ENCODE data around the gene ALOX12B. TPM values are rescaled to one million over a fixed set of nuclear protein-coding genes. Genes with fewer than 3 reads are reported as not detected.

Gene ALOX12B
- total and polyA plus RNA-seq, 2 donors (not counting 1 experiment from before 2014, with no cell fraction given), result 0.57 to 0.69 TPM

DNA sequence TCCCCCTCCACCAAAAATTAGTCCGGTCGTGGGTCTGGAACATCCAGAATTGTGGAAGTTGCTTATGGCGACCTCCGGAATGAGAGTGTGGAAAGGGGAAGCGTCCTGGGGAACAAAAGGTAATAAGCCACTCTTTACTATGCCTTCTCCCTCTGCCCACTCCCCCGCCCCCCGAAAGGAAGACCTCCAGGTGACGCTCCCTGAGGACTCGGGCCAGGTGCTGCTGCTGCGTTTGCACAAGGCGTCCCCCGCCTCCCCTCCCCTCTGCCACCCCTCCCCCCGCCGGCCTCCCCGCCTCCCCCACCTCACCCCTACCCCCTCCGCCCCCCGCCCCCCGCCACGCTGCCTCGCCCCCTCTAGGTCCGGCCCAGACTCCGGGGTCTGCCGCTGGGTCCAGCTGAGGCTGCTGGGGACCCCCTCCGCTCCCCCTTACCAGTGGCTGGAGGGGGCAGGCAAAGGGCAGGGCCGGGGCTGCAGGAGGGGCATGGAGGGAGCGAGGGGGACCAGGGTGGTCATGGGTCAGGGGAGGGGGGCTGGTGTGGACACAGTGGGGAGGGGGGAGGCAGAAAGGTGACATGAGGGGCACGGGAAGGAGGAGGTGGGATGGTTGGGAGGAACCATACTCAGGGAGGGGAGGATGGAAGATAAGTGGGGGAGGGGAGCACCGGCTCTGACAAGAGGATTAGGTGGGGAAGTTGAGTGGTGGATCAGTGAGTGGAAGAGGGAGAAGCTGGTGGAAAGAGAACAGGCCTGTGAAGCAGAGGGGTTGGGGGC, 23.6 kb downstream of the ALOX12B start:
- Mint-ChIP-seq H3K9me3 (ENCODE audit: insufficient read depth) (no peaks in the 10 kb centered on the region), H3K4me3 (no peak overlapping the region), H3K4me1 (peaks cover 1% of the 10 kb centered on the region), H3K27me3 (peaks cover 48% of the 10 kb centered on the region), H3K27ac (no peak overlapping the region)
- ChIA-PET POLR2A (interaction anchor here (0.6 kb wide), 1 partner anchor 74 kb away, joined by 4 read pairs; no protein-coding TSS in a partner anchor), CTCF (no interaction called here)
- no peaks in the 10 kb centered on the region for H3K79me2 ChIP-seq (ENCODE audit: control insufficient read depth, insufficient read depth, low read length)
- intact Hi-C loops (cut with micrococcal nuclease), result loop anchor here (10.0 kb wide), 1 partner anchor 1461 kb away; no protein-coding TSS in a partner anchor
- H2AFZ ChIP-seq (ENCODE audit: insufficient read depth, low read depth, low read length, poor library complexity, severe bottlenecking), result no peak overlapping the region
- no peak overlapping the region for H3K27ac ChIP-seq (ENCODE audit: low read length in 2 of 2)
- no peaks in the 10 kb centered on the region for H4K20me1 ChIP-seq (ENCODE audit: control insufficient read depth, insufficient read depth, low read length, poor library complexity, severe bottlenecking)
- H3K36me3 ChIP-seq (replicated peaks in 1 of 2; ENCODE audit: control extremely low read depth in 1 of 2, control insufficient read depth in 1 of 2, extremely low read depth in 1 of 2, insufficient read depth in 2 of 2, low read length in 1 of 2), result no peaks in the 10 kb centered on the region
- TF ChIP-seq, protein P1, sequence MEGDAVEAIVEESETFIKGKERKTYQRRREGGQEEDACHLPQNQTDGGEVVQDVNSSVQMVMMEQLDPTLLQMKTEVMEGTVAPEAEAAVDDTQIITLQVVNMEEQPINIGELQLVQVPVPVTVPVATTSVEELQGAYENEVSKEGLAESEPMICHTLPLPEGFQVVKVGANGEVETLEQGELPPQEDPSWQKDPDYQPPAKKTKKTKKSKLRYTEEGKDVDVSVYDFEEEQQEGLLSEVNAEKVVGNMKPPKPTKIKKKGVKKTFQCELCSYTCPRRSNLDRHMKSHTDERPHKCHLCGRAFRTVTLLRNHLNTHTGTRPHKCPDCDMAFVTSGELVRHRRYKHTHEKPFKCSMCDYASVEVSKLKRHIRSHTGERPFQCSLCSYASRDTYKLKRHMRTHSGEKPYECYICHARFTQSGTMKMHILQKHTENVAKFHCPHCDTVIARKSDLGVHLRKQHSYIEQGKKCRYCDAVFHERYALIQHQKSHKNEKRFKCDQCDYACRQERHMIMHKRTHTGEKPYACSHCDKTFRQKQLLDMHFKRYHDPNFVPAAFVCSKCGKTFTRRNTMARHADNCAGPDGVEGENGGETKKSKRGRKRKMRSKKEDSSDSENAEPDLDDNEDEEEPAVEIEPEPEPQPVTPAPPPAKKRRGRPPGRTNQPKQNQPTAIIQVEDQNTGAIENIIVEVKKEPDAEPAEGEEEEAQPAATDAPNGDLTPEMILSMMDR (IDR thresholded peaks at IDR 0.05), result no peak
- no peak for TF ChIP-seq EZH2 (IDR thresholded peaks at IDR 0.05; ENCODE audit: borderline replicate concordance, insufficient read depth, low read depth, low read length, poor library complexity, severe bottlenecking)
- DNase-seq (no peak), ATAC-seq (ENCODE audit: low read depth) (no peak)
- peaks cover 0 to 50% (median 23%) of the 10 kb centered on the region in 4 experiments for H3K27me3 ChIP-seq (replicated peaks in 1 of 4; ENCODE audit: control extremely low read depth in 1 of 4, control insufficient read depth in 3 of 4, insufficient read depth in 4 of 4, low read length in 3 of 4)
- WGBS (ENCODE audit: insufficient coverage), result 11% methylated on average over 3 of the region's 28 CpGs
- H3K4me1 ChIP-seq (ENCODE audit: control insufficient read depth in 2 of 2, insufficient read depth in 2 of 2, low read length in 2 of 2), result no peaks in the 10 kb centered on the region
- H3K4me3 ChIP-seq (ENCODE audit: control extremely low read depth in 1 of 5, extremely low read depth in 1 of 5, insufficient read depth in 1 of 5, low read depth in 2 of 5, low read length in 4 of 5), result no peak overlapping the region
- H3K9ac ChIP-seq (ENCODE audit: low read length), result no peak overlapping the region
- no peak overlapping the region for H3K4me2 ChIP-seq (replicated peaks; ENCODE audit: low read depth, low read length, poor library complexity, severe bottlenecking)
- H3K9me3 ChIP-seq (ENCODE audit: control extremely low read depth in 1 of 3, control insufficient read depth in 2 of 3, insufficient read depth in 1 of 3, low read length in 2 of 3), result peaks cover 0 to 3% (median 0%) of the 10 kb centered on the region in 3 donors

All from B cell (primary cell).